Duodenal mucosa (tissue), 2 donors: ENCODE data around the gene TRPV2.
A peak's percentile ranks its signal among the peaks of the same experiment; 100 is the strongest.

Experiments
- H3K27ac ChIP-seq: one replicate; pipeline ENCODE4 v1.7.0; 2013; ENCODE audit warnings: low read depth, low read length
- H3K27me3 ChIP-seq, 2 donors: one replicate each; pipeline ENCODE4 v1.7.0; 2013; ENCODE audit warnings: low read length in 2 of 2, control low read depth in 1 of 2; ENCODE audit not compliant: insufficient read depth in 2 of 2, control insufficient read depth in 1 of 2
- H3K36me3 ChIP-seq, 2 donors: one replicate each; pipeline ENCODE4 v1.7.0; 2013; ENCODE audit warnings: low read length in 2 of 2, control low read depth in 1 of 2; ENCODE audit not compliant: insufficient read depth in 2 of 2, control insufficient read depth in 1 of 2
- H3K4me1 ChIP-seq, 2 donors: one replicate each; pipeline ENCODE4 v1.7.0; 2013; ENCODE audit warnings: low read length in 2 of 2, control low read depth in 1 of 2; ENCODE audit not compliant: insufficient read depth in 2 of 2, control insufficient read depth in 1 of 2
- H3K4me3 ChIP-seq, 2 donors: one replicate each; pipeline ENCODE4 v1.7.0; 2013; ENCODE audit warnings: low read length in 2 of 2, low read depth in 1 of 2
- H3K9ac ChIP-seq, 2 donors: one replicate each; pipeline ENCODE4 v1.7.0; 2013; ENCODE audit warnings: low read length in 2 of 2, low read depth in 1 of 2
- H3K9me3 ChIP-seq, 2 donors: one replicate each; pipeline ENCODE4 v1.7.0; 2013; ENCODE audit warnings: low read length in 2 of 2, control low read depth in 1 of 2; ENCODE audit not compliant: control insufficient read depth in 1 of 2

Gene TRPV2

DNA sequence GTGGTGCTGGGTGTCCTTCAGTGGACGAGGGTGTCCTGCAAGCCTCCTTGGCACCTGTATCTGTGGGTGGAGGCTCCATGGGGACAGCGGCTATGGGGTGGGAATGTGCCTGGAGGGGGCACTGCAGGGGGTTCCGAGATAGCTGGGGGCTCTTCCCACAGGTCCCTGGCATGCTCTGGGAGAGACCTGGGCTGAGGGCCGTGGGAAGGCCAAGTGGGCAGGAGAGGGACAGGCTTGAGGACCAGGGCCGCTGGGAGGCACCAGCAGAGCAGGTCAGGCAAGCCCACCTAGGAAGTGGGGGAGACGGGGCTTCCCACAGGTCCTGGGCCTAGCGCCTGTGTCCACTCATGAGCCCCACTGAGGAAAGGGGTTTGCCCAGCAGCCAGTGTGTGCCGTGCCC lies 66.9 kb downstream of the TRPV2 start:
- Histone ChIP-seq H3K9me3 (no peaks in the 10 kb centered on the region), H3K36me3 (peaks cover 5 to 17% of the 10 kb centered on the region in 2 donors), H3K27ac (no peak overlapping the region), H3K27me3 (no peaks in the 10 kb centered on the region), H3K4me3 (no peak overlapping the region), H3K4me1 (peaks cover 37 to 69% of the 10 kb centered on the region in 2 donors), H3K9ac (no peak overlapping the region)

DNA sequence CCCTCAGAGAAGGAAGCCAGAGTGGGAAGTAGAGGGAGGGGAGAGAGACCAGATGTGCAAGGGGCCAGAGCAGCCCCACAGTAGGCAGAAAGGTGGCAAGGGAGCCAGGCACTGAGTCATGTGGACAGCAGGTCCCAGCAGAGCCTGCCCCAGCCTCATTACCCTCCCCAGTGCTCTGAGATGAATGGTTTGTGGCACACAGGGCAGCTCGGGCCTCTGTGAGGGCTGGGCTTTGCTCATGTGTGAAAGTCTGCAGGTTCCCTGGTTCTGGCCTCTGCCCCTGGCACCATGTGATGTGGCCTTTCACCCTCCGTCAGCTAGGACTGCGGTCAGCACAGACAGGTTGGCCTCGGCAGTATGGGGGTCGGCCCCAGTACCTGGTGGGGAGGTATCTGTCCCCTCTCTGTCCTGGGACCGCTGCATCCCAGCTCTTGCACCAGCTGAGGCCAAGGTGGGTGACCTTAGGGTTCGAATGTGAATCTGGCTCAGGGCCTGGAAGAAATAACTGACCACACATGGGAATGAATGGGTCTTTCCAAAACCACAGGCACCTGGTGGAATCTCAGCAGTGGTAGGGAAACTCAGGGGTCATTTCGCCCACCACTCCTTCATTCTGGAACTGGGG lies 67.8 kb downstream of the TRPV2 start:
- peak overlapping the region in 1 of 2 donors; percentile 6 for H3K9ac ChIP-seq
- H3K27me3 ChIP-seq, result no peaks in the 10 kb centered on the region
- no peak overlapping the region for H3K4me3 ChIP-seq
- no peaks in the 10 kb centered on the region for H3K9me3 ChIP-seq
- H3K27ac ChIP-seq, result no peak overlapping the region
- H3K4me1 ChIP-seq, result peaks cover 38 to 69% of the 10 kb centered on the region in 2 donors
- H3K36me3 ChIP-seq, result peaks cover 5 to 19% of the 10 kb centered on the region in 2 donors

DNA sequence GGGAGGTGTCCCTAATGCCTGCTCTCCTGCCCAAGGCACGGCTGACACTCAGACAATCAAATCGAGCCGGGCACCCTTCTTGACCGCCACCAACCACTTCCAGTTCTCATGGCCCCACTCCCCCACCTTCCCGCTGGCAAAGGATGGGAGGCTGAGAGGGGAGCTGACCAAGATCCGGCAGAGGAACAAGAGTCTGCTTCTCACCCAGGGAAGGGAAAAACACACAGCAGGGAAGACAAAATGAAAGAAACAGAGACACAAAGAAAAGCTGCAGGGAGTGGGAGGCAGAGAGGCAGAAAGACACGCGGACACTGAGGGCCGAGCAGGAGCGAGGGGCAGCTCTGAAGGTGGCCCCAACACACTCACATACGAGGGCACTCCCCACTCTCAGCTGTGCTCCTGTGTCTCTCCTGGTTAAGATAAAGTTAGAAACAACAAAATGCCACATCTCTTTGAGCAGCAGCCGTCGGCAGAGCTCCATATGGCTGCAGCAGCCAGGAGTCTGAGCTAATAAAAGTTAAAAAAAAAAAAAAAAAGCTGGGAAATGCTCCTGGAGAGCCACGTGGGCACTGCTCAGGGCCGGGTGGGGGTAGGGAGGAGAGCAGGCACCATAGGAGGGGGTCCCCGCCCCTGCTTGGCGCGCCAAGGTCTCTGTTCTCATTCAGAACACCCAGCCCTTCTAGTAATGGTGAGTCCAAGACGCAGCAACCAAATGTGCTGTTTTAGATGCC lies 69.2 kb downstream of the TRPV2 start:
- no peaks in the 10 kb centered on the region for H3K9me3 ChIP-seq
- H3K27ac ChIP-seq, result no peak overlapping the region
- no peaks in the 10 kb centered on the region for H3K27me3 ChIP-seq
- H3K4me3 ChIP-seq, result peak overlapping the region; percentile 10 to 32
- H3K9ac ChIP-seq, result no peak overlapping the region
- peaks cover 53 to 69% of the 10 kb centered on the region in 2 donors for H3K4me1 ChIP-seq
- peaks cover 5 to 19% of the 10 kb centered on the region in 2 donors for H3K36me3 ChIP-seq
